Esophagus muscularis mucosa (tissue), 3 donors: ENCODE data around the gene AATF.

Experiments used
- CTCF ChIP-seq, 3 experiments: fragments of 200-600 bp in 2 of 3; fragments of 450-650 bp in 1 of 3; sonication (generic) in 2 of 3; IDR thresholded peaks; one replicate each; pipeline ENCODE4 v1.5.1; 2017 to 2019; ENCODE audit warnings: antibody characterized with exemption in 3 of 3, mild to moderate bottlenecking in 2 of 3, moderate library complexity in 1 of 3
- POLR2A ChIP-seq: fragments of 450-650 bp; IDR thresholded peaks from one replicate; pipeline ENCODE4 v1.6.1; 2017; ENCODE audit warnings: antibody characterized with exemption, moderate library complexity, mild to moderate bottlenecking, low read depth

GRCh38 chr17:36930583-36930900 lies 18.2 kb upstream of the AATF start:
- no peak for TF ChIP-seq CTCF (IDR thresholded peaks at IDR 0.05)
- no peak for TF ChIP-seq POLR2A
